NCI-H187 (cell line): ENCODE measurements around the gene NFIB.
A peak's percentile ranks its signal among the peaks of the same experiment; 100 is the strongest.

ENCODE experiments used
- DNase-seq, 2 experiments: peaks; one replicate each; lab custom pipeline; 2025; lab: John Stamatoyannopoulos, UW

NFIB gene

GRCh38 chr9:14246951-14247350 lies 67.0 kb downstream of the NFIB start:
- no peak for DNase-seq

GRCh38 chr9:14245901-14246525 lies 67.9 kb downstream of the NFIB start:
- no peak for DNase-seq

- no peak for DNase-seq
Measured at GRCh38 chr9:14243514-14244042, 70.4 kb downstream of the NFIB start.

- no peak for DNase-seq
Measured at GRCh38 chr9:14242150-14242805, 71.7 kb downstream of the NFIB start.

- no peak for DNase-seq
Measured at GRCh38 chr9:14240537-14240936, 73.4 kb downstream of the NFIB start.

- no peak for DNase-seq
Measured at GRCh38 chr9:14238518-14238917, 75.4 kb downstream of the NFIB start.

- no peak for DNase-seq
Measured at GRCh38 chr9:14238079-14238478, 75.9 kb downstream of the NFIB start.

- DNase-seq: no peak
Measured at GRCh38 chr9:14236591-14236990, 77.3 kb downstream of the NFIB start.

- DNase-seq: no peak
Measured at GRCh38 chr9:14232111-14232510, 81.8 kb downstream of the NFIB start.

- no peak for DNase-seq
Measured at GRCh38 chr9:14231196-14231990, 82.5 kb downstream of the NFIB start.

- DNase-seq: no peak
Measured at GRCh38 chr9:14228602-14229001, 85.3 kb downstream of the NFIB start.

- DNase-seq: no peak
Measured at GRCh38 chr9:14226855-14227532, 86.9 kb downstream of the NFIB start.

- DNase-seq: no peak
Measured at GRCh38 chr9:14223081-14223480, 90.9 kb downstream of the NFIB start.

GRCh38 chr9:14222149-14222835 lies 91.6 kb downstream of the NFIB start:
- DNase-seq: no peak

- no peak for DNase-seq
Measured at GRCh38 chr9:14221558-14221957, 92.4 kb downstream of the NFIB start.

- no peak for DNase-seq
Measured at GRCh38 chr9:14221119-14221518, 92.8 kb downstream of the NFIB start.

GRCh38 chr9:14220256-14220655 lies 93.7 kb downstream of the NFIB start:
- DNase-seq: no peak

- no peak for DNase-seq
Measured at GRCh38 chr9:14219850-14220249, 94.1 kb downstream of the NFIB start.

- DNase-seq: peak; percentile 10 to 18
Measured at GRCh38 chr9:14218253-14218652, 95.7 kb downstream of the NFIB start.

- no peak for DNase-seq
Measured at GRCh38 chr9:14216612-14217194, 97.2 kb downstream of the NFIB start.

GRCh38 chr9:14215614-14216013 lies 98.3 kb downstream of the NFIB start:
- no peak for DNase-seq
